8988T (cell line): ENCODE data around the gene MTURN.
"Not testable (repeated sequence)": the region's sequence is repeated elsewhere in the genome, so short reads cannot be mapped to it uniquely, and the experiment has no call there.

Experiments
- DNase-seq: peaks from one replicate; pipeline ENCODE4 v3.0.0; 2011

The MTURN gene

GRCh38 chr7:30181736-30182522, 47.1 kb downstream of the MTURN start:
- no peak for DNase-seq

GRCh38 chr7:30182814-30183213, 48.0 kb downstream of the MTURN start:
- DNase-seq: no peak

GRCh38 chr7:30183749-30184369, 49.1 kb downstream of the MTURN start:
- DNase-seq: no peak

DNA sequence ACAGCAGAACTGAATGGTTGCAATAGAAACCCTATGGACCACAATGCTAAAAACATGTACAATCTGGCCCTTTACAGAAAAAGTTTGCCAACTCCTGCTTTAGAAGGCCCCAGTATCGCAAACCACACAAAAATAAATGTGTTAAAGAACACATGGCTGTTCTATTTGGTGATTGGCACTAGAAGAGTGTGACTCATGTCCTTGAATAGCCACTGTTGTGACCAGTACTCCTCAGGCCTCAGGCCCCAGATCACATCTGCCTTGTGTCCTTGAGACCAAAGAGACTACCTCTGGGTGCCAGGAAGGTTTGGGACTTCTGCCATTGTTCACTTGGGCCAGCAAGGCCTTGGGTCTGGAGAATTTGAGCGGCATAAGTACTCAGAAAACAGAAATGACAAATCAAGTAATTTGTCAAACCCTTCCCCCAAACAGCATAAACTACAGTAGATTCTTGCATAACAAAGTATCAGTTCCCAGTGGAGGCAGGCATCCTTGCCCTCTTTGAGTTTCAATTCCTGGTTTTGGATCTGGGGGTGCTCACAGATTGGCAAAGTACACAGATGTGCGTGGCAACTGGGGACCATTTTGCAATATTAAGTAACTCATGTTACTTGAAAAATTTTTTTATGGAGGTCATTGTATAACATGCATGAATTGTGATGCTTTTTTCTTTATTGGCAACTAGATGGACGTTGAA, 50.2 kb downstream of the MTURN start:
- no peak for DNase-seq

GRCh38 chr7:30185496-30185895, 50.7 kb downstream of the MTURN start:
- no peak for DNase-seq

- DNase-seq: no peak
Measured at GRCh38 chr7:30186725-30187124, 51.9 kb downstream of the MTURN start.

DNA sequence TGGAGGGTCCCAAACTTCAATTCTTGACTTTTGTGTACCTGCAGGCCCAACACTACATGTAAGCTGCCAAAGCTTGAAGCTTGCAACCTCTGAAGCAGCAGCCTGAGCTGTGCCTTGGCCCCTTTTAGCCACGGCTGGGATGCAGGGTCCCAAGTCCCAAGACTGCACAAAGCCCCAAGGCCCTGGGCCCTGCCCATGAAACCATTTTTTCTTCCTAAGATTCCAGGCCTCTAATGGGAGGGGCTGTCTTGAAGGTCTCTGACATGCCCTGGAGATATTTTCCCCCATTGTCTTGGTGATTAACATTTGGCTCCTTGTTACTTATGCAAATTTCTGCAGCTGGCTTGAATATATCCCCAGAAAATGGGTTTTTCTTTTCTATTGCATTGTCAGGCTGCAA, 52.7 kb downstream of the MTURN start:
- no peak for DNase-seq

GRCh38 chr7:30188381-30188780, 53.6 kb downstream of the MTURN start:
- not testable (repeated sequence) for DNase-seq

- DNase-seq: no peak
Measured at GRCh38 chr7:30188811-30189210, 54.0 kb downstream of the MTURN start.

- DNase-seq: no peak
Measured at GRCh38 chr7:30191809-30192208, 57.0 kb downstream of the MTURN start.

DNA sequence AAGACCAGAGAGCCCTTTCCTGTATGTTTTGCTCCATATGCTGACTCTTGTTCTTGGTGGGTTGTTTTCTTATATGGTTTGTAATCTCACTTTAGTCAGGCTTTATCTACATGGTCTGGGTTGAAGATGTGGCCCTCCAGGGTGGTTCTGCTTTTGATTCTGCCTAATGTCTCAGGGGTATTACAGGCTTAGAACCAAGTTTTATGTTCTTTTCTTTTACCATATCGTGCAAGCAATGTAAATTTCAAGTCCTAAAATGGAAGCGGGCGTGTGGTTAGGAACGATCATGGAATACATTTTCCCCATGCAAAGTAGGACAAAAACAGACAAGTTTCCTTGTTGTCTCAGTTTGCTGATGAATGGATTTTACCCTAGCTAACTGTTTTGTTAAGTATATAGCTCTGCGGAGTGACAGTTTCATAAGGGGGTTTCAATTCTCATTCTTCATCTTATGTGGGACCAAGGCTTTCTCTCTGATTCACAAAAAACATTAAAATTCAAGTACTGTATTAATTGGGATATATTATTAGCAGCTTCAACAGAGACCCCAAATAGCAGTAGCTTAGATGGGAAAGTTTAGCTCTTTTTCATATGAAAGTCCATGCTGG, 58.7 kb downstream of the MTURN start:
- DNase-seq: no peak

DNA sequence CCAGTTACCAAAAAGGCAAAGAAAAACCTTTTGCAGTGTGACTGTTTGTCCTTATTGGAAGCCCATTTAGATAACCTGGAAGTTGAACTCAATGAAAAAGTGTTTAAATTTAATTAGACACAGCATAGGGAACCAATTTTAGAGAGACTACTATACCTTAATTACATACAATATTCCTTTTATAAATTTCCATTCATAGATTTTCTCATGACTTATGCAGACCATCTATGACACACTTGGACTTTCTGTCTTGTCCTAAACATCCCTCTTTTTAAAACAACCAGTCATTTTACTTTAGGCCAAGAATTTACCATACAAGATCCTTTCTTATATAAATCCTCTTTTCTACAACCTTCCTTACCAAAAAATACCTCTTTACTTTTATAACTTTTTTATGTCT, 61.6 kb downstream of the MTURN start:
- DNase-seq: no peak

DNA sequence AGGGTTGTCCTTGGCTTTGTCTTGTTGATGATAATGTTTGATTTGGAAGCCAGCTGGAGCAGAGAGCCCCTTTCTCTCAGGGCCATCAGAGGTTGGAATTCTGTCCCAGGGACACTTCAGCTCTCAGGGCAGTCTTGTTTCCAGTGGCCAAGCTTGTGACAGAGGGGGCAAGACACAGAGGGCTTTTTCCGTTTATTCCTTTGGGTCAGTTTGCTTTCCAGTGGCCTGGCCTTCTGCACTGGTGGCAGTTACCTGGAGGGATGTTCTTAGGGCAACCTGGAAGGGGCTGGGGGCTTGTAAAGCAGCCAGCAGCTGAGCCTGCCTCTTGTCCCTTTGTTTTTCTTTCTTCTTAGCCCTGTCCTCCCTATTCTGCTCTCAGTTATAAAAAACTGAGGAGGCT, 62.7 kb downstream of the MTURN start:
- no peak for DNase-seq

DNA sequence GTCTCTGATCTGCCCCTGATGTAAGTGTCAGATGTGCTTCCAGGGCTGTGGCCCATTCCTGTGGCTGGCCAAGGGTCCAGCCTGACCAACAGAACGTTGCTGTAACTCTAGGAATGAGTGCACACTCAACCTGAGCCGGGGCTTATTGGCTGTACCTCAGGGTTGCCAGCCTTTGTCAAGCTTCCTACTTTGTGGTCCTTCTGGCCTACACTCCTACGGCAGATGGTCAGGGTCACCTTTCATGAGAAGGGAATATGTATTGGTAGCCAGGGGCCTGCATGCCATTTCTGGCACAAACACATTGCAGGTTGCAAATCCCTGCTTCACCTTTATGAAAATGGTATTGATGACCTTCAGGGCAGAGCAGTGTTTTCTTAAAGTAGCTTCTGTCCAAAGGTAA, 64.5 kb downstream of the MTURN start:
- DNase-seq: no peak

- DNase-seq: no peak
Measured at GRCh38 chr7:30200591-30200990, 65.8 kb downstream of the MTURN start.

- no peak for DNase-seq
Measured at GRCh38 chr7:30201161-30201666, 66.4 kb downstream of the MTURN start.

DNA sequence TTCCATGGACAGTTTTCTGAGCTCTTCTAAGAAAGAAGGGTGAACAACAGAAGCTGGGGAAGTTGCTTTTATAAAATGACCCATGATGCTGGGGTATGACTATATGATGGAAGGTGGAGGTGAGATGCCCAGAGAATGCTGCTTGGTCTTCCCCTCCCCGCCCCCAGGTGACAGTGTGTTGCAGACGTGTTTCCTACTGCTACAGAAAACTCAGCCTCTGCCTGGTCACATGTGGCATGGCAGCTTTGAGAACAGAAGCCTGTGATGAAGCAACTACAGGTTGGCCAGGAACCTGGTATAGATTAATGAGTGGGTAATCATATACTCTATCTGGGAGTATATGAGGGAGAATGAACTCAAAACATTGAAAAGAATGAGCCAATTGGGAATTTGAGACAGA, 67.1 kb downstream of the MTURN start:
- no peak for DNase-seq

- DNase-seq: no peak
Measured at GRCh38 chr7:30202671-30203070, 67.9 kb downstream of the MTURN start.

GRCh38 chr7:30206491-30206890, 71.7 kb downstream of the MTURN start:
- no peak for DNase-seq

- DNase-seq: no peak
Measured at GRCh38 chr7:30206942-30207341, 72.2 kb downstream of the MTURN start.

GRCh38 chr7:30207376-30207775, 72.6 kb downstream of the MTURN start:
- DNase-seq: no peak

GRCh38 chr7:30209951-30210350, 75.2 kb downstream of the MTURN start:
- DNase-seq: no peak
